HPDE6-E6E7 (cell line): Measurements from ENCODE around the gene ACOX1.
A peak's percentile ranks its signal among the peaks of the same experiment; 100 is the strongest.

Experiments used
- DNase-seq: peaks from one replicate; pipeline ENCODE4 v3.0.0; 2011; ENCODE audit warnings: missing footprints; ENCODE audit errors: extremely low spot score

ACOX1 gene

DNA sequence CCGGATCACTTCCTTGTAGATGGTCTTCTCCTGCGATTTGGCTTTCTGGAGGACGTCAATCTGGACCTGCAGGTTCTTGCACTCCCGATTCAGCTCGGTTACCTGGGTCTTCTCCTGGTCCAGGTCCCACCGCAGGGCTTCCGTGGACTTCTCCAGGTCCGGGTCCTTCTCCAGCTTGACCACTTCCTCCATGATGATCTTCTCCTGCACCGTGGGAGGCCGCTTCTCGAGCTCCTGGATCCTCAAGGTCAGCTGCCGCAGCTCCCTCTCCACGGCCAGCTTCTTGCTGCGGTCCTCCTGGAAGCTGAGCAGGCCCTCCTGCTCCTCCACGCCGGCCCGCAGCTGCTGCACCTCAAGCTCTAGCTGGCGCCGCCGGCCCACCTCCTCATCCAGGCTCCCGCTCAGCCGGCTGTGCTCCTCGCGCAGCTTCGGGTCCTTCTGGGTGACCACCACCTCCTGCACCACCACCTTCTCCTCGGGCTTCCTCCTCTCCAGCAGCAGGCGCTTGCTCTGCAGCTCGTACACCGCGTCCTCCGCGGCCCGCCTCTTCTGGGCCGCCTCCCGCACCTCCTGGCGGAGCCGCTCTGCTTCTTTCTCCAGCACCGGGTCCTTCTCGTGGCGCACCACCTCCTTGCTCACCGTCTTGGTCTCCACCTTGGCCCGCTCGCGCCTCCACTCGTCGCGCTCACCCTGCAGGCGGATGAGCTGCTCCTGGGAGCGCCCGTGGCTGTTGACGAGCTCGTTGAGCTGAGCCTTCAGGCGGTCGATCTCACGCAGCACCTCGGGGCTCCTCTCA, 29.9 kb upstream of the ACOX1 start:
- no peak for DNase-seq

DNA sequence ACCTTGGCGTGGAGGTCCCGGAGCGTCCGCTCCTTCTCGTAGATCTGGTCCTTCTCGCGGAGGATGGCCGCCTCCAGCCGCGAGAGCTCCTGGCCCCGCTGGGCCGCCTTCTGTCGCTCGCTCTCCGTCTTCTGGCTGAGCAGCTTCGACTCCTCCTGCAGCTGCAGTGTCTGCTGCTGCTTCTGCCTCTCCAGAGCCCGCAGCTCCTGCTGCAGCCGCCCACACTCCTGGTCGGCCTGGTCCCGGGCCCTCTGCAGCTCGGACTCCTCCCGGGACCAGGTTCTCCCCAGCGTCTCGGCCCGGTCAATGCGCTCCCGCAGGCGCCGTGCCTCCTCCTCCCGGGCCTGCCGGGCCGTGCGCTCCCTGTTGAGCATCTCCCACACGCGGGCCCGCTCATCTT, 29.2 kb upstream of the ACOX1 start:
- no peak for DNase-seq

DNA sequence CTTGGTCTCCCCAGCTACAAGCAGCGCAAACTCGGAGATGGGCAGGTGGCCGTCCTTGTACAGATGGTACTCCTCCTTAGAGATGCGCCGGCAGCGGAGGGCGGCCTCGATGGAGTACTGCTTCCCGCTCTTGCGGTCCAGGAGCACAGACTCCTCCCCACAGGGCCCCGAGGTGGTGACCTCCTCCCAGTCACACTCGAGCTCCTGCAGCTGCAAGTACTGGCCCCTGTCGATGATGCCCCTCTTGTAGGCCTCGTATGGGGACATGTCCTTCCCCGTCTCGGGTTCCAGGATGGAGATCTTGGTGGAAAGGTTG, 28.8 kb upstream of the ACOX1 start:
- DNase-seq = no peak

DNA sequence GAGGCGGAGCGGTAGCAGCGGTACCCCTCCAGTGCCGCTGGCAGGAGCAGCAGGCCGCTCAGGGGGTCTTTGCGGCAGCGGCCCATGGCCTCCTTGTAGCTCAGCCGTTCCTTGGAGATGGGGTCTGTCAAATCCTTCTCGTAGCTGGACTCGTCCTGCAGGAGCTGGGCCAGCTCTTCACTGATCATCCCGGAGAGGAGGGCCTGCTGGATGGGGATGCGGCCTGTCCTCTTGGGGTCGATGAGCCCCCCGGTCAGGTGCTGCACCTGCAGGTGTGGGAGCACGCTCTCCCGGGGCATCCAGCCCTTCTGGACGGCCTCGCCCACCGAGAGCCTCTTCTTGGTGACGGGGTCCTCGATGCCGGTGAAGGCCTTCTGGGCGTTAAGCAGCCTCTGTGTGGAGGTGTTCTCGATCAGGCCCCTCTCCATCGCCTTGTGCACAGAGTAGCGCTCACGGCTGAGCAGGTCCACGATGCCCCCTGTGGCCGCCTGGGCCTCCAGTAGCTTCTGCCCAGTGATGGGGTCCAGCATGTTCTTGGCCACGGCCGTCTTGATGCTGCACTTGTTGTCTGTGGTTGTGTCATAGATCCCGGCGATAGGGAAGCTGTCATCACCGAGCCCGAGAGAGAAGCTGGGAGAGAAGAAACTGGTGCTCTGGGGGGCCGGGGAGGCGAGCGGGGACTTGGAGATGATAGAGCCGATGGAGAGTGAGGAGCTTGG, 28.3 kb upstream of the ACOX1 start:
- DNase-seq = no peak

- DNase-seq = peak; percentile 61
Observed at GRCh38 chr17:76005263-76006149, 26.5 kb upstream of the ACOX1 start.

- DNase-seq = no peak
Observed at GRCh38 chr17:76004750-76005262, 25.8 kb upstream of the ACOX1 start.

- no peak for DNase-seq
Observed at GRCh38 chr17:76003915-76004314, 24.9 kb upstream of the ACOX1 start.

GRCh38 chr17:76002100-76002499, 23.1 kb upstream of the ACOX1 start:
- DNase-seq = no peak

DNA sequence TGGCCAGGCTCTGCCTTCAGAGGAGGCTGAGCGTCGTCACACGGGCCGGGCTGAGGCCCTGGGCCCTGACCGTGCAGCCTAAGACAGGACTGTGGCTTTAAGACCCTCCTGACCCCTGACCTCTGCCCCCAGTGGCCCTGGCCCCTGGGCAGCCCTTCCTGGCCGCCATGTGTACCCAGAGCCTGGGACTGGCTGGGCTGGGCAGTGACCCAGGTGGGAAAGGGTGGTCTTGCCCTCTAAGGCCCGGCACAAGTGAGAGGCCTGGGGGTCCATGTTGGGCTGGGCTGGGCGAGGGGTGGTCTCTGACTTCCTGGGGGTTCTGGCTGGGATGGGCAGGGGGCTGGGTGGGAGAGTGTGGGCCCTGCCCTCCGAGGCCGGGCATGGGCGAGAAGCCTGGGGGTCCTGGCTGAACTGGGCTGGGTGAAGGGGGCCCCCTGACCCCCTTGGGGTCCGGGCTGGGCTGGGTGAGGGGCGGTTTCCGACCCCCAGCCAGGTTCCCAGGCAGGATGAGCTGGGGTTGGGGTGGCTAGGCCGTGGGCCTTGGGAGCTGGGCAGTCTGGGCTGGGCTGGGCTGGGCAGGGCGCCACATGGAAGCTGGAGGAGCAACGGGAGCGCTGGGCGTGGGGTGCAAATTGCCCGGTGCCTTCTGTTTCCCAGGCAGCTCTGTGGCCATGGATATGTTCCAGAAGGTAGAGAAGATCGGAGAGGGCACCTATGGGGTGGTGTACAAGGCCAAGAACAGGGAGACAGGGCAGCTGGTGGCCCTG, 22.0 kb upstream of the ACOX1 start, which contains the start of gene CDK3:
TSS of gene CDK3 (plus strand) at position 101 of the 767 bp plus-strand sequence. CDS start at position 672, 571 bp downstream.
- DNase-seq = no peak

DNA sequence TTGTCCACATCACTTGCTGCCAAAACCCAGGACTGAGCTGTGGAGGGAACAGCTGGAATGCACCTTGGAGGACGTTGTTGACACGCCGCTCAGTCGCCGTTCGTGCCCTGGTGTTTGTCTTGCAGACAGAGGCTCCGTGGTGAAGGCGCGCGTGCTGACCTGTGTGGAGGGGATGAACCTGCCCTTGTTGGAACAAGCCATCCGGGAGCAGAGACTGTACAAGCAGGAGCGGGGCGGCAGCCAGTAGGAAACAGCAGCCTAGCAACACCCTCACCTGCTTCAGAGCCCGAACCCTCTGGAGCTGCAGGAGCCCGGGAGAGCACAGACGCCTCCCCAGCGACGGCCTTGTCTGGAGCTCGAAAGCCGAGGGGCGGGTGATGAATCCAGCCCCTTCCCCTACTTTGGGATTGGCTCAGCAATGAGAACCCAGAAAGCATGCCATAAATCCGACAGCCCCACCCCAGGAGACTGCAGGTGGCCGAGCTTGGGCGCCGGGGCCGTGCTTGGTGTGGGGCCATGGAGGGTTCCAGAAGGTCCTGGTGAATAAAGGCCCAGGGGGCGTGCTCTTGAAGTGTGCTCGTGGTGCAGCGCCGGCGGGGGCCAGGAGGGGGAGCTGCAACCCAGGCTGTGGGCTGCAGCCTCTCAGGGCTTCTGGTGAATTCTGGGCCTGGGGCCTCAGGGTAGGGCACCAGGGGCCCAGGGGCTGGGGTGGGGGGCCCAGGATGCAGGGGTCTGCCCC, 21.2 kb upstream of the ACOX1 start:
- DNase-seq = peak; percentile 61

DNA sequence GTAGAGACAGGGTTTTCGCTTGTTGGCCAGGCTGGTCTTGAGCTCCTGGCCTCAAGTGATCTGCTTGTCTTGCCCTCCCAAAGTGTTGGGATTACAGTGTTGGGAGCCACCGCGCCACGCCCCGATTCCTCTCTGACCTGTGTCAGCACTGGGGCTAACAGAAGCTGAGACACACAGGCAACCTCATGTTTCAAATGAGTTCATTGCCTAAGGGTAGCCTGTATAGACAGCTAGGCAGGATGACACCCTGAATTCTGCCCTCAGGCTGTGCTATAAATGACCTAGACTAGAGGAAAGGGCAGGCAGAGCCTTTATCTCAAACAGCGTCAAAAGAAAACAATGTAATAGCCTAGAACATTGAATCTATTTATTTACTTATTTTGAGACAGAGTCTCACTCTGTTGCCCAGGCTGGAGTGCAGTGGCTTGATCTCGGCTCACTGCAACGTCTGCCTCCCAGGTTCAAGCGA, 19.4 kb upstream of the ACOX1 start:
- DNase-seq = no peak

DNA sequence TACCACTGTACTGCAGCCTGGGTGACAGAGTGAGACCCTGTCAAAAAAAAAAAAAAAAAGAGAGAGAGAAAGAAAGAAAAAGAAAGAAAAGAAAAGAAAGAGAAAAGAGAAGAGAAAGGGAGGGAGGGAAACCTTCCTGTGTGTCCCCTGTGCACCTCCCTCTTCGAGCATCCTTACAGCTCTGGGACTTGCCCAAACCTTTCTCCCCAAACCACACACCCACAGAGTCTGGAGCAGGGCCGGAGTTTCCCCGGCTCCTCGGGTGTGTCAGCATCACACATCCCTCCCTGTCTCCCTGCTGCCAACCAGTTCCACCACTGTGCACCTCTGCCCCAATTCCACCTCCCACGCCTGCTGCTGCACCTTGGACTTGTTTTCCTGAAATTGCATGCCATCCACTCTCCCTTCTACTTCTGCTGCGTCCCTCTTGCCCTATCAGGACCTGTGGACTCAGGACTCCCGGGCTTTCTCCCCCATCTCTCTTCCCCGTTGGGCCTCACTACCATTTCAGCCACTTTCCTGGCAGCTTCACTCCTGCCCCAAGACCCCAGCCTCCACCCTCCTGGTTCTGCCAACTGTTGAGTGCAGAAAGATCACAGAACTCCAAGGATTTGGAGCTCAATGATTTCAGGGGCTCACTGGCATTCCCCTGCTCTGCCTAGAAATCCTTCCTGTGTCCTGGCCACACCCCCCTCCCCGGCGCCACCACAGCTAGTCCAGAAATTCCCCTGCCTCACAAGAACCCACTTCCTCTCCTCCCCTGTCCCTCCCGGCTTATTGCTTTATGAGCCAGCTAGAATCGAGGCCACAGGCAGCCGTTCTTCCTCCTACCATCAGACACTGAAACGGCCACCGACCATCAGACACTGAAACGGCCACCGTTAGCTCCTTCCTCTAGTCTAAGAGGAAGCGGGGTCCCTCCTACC, 18.0 kb upstream of the ACOX1 start:
- peak; percentile 60 for DNase-seq

- no peak for DNase-seq
Observed at GRCh38 chr17:75995385-75995925, 16.5 kb upstream of the ACOX1 start.

DNA sequence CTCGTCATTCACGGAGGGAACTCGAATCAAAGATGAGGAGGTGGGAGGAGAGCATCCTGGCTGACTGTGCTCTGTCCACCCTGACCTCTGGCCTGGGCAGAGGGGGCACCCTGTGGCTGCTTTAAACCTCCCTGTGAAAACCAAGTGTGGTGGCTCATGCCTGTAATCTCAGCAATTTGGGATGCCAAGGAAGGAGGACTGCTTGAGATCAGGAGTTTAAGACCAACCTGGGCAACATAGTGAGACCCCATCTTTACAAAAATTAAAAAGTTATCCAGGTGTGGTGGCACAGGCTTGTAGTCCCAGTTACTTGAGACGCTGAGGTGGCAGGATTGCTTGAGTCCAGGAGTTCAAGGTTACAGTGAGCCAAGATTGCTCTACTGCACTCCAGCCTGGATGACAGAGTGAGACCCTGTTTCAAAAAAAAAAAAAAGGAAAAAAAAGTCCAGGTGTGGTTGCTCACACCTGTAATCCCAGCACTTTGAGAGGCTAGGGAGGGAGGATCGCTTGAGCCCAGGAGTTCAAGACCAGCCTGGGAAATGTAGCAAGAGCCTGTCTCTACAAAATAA, 15.9 kb upstream of the ACOX1 start:
- DNase-seq = no peak

- no peak for DNase-seq
Observed at GRCh38 chr17:75991396-75991795, 12.4 kb upstream of the ACOX1 start.

DNA sequence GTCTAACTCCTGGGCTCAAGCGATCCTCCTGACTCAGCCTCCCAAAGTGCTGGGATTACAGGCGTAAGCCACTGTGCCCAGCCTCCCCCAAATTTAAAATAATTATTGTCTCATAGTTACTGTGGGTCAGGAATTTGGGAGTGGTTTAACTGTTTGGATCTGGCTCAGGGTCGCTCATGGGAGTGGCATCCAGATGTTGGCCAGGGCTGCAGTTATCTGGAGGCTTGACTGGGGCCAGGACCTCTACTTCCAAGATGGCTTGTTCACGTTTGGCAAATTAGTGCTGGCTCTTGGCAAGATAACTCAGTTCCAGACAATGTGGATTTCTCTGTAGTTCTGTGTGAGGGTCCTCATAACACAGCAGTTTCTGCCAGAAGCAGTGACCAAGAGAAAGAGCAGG, 8.1 kb upstream of the ACOX1 start:
- no peak for DNase-seq

- DNase-seq = no peak
Observed at GRCh38 chr17:75985986-75986385, 7.0 kb upstream of the ACOX1 start.

DNA sequence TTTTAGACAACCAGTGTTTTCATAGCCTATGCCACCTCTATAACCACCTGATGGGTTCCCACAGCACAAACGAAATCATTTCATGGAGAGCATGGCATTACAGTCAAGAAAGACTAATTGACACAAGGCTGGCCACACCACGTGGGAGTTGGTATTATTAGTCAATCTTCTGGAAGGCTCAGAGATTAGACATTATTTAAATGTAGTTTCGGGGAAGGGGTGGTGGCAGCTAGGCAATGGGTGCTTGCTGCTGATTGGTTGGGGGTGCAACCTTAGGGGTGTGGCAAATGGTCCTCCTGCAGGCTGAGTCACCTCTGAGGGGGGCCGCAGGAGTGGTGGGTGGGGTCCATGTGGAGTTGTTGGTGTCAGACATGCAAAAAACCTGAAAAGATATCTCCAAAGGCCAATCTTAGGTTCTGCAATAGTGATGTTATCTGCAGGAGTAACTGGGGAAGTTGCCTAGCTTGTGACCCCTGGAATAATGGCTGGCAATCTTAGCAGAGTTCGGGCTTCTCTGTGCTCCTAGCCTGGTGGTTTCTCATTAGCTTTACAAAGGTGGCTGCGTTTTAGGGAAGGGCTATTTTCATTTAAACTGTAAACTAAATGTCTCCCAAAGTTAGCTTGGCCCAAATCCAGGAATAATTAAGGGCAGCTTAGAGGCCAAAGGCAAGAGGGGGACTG, 4.7 kb upstream of the ACOX1 start:
- DNase-seq = no peak
